ENCODE measurements around the gene SLC26A11. TPM values are rescaled to one million over a fixed set of nuclear protein-coding genes. Genes with fewer than 3 reads are reported as not detected.
A peak's percentile ranks its signal among the peaks of the same experiment; 100 is the strongest.

Gene SLC26A11
- total RNA-seq, 3 donors from 2014 or later (not counting 1 experiment from before 2014, with no cell fraction given) = 33.9 to 37.6 (median 35.8) TPM

- ATAC-seq (peak in 1 of 3 donors; percentile 30), DNase-seq (no peak)
- Histone ChIP-seq H3K4me1 (ENCODE audit: control insufficient read depth, insufficient read depth, low read length) (peaks cover 40% of the 10 kb centered on the region), H3K4me3 (ENCODE audit: low read length) (peak overlapping the region; percentile 59), H3K9me3 (ENCODE audit: control insufficient read depth, insufficient read depth, low read length) (no peaks in the 10 kb centered on the region), H3K27me3 (ENCODE audit: control insufficient read depth, insufficient read depth, low read length) (no peaks in the 10 kb centered on the region), H3K36me3 (ENCODE audit: control insufficient read depth, insufficient read depth, low read length) (peaks cover 18% of the 10 kb centered on the region), H3K27ac (ENCODE audit: low read length) (peak overlapping the region; percentile 91)
- Mint-ChIP-seq H3K36me3 (no peaks in the 10 kb centered on the region), H3K4me1 (peaks cover 25 to 47% of the 10 kb centered on the region in 2 donors), H3K4me3 (peak overlapping the region; percentile 89), H3K9me3 (peaks cover 0 to 3% of the 10 kb centered on the region in 2 donors), H3K27me3 (ENCODE audit: low read depth in 2 of 2) (no peaks in the 10 kb centered on the region), H3K27ac (peak overlapping the region; percentile 90 to 95)
- intact Hi-C loops (cut with micrococcal nuclease) = loop anchor here (2.0 kb wide), 1 partner anchor 45 kb away; no protein-coding TSS in a partner anchor
- 1% methylated on average over 5 of the region's 5 CpGs for WGBS (ENCODE audit: insufficient coverage)
- TF ChIP-seq CTCF (IDR thresholded peaks at IDR 0.05) = no peak
These were observed 519 bp upstream of the SLC26A11 start for GRCh38 chr17:80219763-80220053.

GRCh38 chr17:80220736-80221215 lies 549 bp downstream of the SLC26A11 start:
- H3K36me3 Mint-ChIP-seq = no peaks in the 10 kb centered on the region

GRCh38 chr17:80221351-80222105 lies 1.3 kb downstream of the SLC26A11 start:
- Histone ChIP-seq H3K27me3 (ENCODE audit: control insufficient read depth, insufficient read depth, low read length) (no peaks in the 10 kb centered on the region), H3K4me1 (ENCODE audit: control insufficient read depth, insufficient read depth, low read length) (peaks cover 40% of the 10 kb centered on the region), H3K36me3 (ENCODE audit: control insufficient read depth, insufficient read depth, low read length) (peaks cover 9% of the 10 kb centered on the region), H3K27ac (ENCODE audit: low read length) (no peak overlapping the region), H3K9me3 (ENCODE audit: control insufficient read depth, insufficient read depth, low read length) (no peaks in the 10 kb centered on the region), H3K4me3 (ENCODE audit: low read length) (no peak overlapping the region)
- Mint-ChIP-seq H3K36me3 (no peaks in the 10 kb centered on the region), H3K27ac (peak overlapping the region; percentile 56 to 63), H3K4me3 (peak overlapping the region; percentile 85), H3K9me3 (peaks cover 0 to 3% of the 10 kb centered on the region in 2 donors), H3K27me3 (ENCODE audit: low read depth in 2 of 2) (no peaks in the 10 kb centered on the region), H3K4me1 (peaks cover 25 to 47% of the 10 kb centered on the region in 2 donors)
- WGBS (ENCODE audit: insufficient coverage) = 96% methylated on average over 28 of the region's 29 CpGs
- ATAC-seq = no peak
- intact Hi-C loops (cut with micrococcal nuclease) = no loop called here
- no peak for TF ChIP-seq CTCF (IDR thresholded peaks at IDR 0.05)
- DNase-seq = no peak

More at GRCh38 chr17:80220736-80221215, 549 bp downstream of the SLC26A11 start:
- ATAC-seq (no peak), DNase-seq (peak in 1 of 2 donors; percentile 51)
- Histone ChIP-seq H3K4me1 (ENCODE audit: control insufficient read depth, insufficient read depth, low read length) (peaks cover 40% of the 10 kb centered on the region), H3K4me3 (ENCODE audit: low read length) (peak overlapping the region; percentile 59), H3K27me3 (ENCODE audit: control insufficient read depth, insufficient read depth, low read length) (no peaks in the 10 kb centered on the region), H3K27ac (ENCODE audit: low read length) (no peak overlapping the region), H3K36me3 (ENCODE audit: control insufficient read depth, insufficient read depth, low read length) (peaks cover 13% of the 10 kb centered on the region), H3K9me3 (ENCODE audit: control insufficient read depth, insufficient read depth, low read length) (no peaks in the 10 kb centered on the region)
- Mint-ChIP-seq H3K27me3 (ENCODE audit: low read depth in 2 of 2) (no peaks in the 10 kb centered on the region), H3K9me3 (peaks cover 0 to 3% of the 10 kb centered on the region in 2 donors), H3K27ac (peak overlapping the region; percentile 56 to 63), H3K4me3 (peak overlapping the region; percentile 85), H3K4me1 (peaks cover 25 to 47% of the 10 kb centered on the region in 2 donors)
- intact Hi-C loops (cut with micrococcal nuclease) = no loop called here
- 21% methylated on average over 41 of the region's 41 CpGs for WGBS (ENCODE audit: insufficient coverage)
- TF ChIP-seq CTCF (IDR thresholded peaks at IDR 0.05) = no peak
